HG03571 (cell line): Measurements from ENCODE around the gene IFNA14.

ENCODE experiments used
- ATAC-seq: cut with Tn5 transposase; IDR thresholded peaks from one replicate; pipeline ENCODE4 v1.9.1; 2021; ENCODE audit not compliant: unreplicated experiment

IFNA14 gene

DNA sequence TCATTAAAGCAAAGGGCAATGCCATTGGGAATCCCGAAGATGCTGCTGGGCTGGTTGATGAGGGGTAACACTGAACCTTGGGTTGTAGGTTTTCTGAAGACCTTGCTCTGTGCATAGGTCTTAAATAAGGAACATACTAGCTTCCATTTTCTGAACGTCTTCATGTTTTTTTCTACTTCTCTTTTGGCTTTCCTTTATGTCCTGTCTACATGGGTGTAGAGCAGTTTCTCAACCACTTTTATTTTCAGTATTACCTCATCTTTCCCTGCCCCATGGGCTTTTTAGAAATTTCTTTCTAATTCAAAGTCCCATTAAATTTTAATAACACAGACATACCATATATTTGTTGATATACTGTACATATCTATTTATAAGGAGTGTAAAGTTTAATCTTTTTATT, at the start of gene IFNA14:
IFNA14 (minus strand) TSS at position 95 of the 400 bp plus-strand sequence; CDS start at position 25, 70 bp downstream.
- ATAC-seq: no peak

DNA sequence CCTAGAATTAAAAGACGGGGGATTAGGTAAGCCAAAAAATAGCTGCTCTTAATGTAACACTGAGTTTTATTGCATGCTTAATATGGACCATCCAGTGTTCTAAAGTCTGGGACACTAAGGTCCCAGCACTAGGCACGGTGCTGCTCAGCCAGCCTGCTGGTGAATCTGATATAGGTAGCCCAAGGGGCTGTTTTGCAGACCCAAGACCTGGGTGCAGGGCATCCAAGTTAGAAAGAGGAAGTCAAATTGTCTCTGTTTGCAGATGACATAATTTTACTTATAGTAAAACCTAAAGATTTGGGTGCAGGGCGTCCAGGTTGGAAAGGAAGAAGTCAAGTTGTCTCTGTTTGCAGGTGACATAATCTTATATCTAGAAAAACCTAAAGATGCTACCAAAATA, 47.5 kb upstream of the IFNA14 start:
- ATAC-seq: no peak

- ATAC-seq: no peak
These were observed 46.9 kb upstream of the IFNA14 start for GRCh38 chr9:21286659-21287058.

- ATAC-seq: no peak
These were observed 46.3 kb upstream of the IFNA14 start for GRCh38 chr9:21286099-21286498.

DNA sequence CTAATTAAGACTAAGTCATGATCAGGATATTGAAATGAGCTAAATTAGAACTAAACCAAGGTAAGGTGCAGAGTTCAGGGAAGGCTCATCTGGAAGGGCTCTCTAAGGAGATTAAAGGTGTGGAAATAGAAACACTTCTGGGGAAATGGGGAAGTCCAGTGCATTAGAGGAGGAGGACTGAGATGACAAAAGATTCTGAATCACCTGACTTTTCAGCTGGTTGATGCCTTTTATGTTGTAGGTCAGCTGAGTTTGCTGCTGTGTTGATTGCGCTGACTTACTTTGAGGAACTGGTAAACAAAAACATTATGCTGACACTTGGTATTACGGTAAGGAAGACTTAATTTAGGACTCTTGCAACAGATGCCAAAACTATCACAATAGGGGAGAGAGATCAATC, 41.5 kb upstream of the IFNA14 start:
- no peak for ATAC-seq

DNA sequence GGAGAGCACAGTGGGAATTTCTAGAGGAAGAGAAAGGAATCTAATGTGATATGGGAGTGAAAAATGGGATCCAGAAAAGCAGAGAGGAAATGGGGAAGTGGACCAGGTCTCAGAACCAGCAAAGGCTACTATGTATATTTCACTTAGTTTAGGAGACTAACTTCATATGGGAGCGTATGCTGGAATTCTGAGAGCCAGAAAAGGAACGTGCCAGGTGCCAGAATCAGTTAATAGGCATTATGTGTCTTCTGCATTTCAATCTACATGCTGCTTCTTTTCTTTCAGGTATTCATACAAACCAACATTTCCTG, 28.5 kb upstream of the IFNA14 start:
- ATAC-seq: no peak

- ATAC-seq: peak; percentile 37
These were observed 27.9 kb upstream of the IFNA14 start for GRCh38 chr9:21267485-21268346.

- peak; percentile 49 for ATAC-seq
These were observed 27.1 kb upstream of the IFNA14 start for GRCh38 chr9:21266733-21267484.

- ATAC-seq: peak; percentile 35
These were observed 25.8 kb upstream of the IFNA14 start for GRCh38 chr9:21265421-21266189.

- no peak for ATAC-seq
These were observed 15.9 kb upstream of the IFNA14 start for GRCh38 chr9:21255538-21256212.

DNA sequence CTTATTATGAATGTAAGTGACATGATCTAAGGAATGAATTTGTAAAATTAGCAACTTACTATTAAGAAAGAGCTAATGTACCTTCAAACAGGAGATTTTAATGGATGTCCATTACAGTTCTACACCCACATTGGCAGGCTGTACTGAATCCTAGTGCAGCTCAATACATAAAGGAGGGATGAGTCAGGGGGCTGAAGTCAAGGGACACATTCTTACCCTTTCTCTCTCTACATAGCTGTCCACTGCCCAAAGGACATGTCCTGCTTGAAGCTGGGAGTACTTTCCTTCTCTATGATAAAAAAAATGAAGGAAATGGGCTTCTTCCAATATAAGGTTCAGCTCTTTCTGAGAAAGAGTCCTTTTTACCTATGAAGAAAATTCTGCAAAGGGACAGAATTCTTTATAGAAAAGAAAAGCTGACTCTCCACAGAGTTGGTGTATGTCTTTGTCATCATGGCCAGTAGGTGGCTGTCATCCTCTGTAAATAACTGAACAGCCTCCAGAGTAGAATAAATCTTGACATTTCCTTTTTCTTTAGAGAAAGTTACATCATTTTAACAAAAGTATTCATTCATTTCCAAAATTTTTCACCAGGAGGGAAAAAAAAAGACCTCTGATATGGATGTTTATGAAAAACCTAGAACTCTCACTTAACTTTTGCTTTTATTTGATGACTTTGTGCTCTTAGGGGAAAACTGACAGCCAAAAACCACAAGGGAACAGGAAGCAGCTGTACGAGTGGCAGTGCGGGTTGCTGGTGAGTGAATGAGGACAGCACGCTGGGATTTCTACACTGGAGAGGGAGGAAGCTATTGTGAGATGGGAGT, 13.1 kb upstream of the IFNA14 start:
- peak; percentile 60 for ATAC-seq

- no peak for ATAC-seq
These were observed 11.8 kb upstream of the IFNA14 start for GRCh38 chr9:21251638-21252037.

DNA sequence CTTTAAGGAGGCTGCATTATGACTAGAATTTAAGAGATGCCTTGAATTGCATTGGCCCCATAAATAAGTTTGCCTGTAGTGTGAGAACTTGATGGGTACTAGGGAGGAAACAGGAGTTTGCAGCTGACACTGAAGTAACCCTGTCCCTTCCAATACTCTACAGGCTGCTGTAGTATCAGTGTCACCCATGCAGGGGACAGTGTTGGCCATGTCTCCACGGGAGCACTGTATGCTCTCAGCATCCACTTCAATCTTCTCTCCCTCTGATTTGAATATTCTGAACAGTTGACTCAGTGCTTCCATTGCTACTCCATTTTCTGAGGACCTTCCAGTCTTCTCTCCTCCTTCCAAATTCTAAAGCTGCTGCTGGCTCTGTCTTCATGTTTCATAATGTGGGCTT, 11.4 kb upstream of the IFNA14 start:
- ATAC-seq: no peak

GRCh38 chr9:21244836-21245235, 5.0 kb upstream of the IFNA14 start:
- no peak for ATAC-seq

- ATAC-seq: peak; percentile 35
These were observed 3.5 kb downstream of the IFNA14 start for GRCh38 chr9:21236360-21236714.

DNA sequence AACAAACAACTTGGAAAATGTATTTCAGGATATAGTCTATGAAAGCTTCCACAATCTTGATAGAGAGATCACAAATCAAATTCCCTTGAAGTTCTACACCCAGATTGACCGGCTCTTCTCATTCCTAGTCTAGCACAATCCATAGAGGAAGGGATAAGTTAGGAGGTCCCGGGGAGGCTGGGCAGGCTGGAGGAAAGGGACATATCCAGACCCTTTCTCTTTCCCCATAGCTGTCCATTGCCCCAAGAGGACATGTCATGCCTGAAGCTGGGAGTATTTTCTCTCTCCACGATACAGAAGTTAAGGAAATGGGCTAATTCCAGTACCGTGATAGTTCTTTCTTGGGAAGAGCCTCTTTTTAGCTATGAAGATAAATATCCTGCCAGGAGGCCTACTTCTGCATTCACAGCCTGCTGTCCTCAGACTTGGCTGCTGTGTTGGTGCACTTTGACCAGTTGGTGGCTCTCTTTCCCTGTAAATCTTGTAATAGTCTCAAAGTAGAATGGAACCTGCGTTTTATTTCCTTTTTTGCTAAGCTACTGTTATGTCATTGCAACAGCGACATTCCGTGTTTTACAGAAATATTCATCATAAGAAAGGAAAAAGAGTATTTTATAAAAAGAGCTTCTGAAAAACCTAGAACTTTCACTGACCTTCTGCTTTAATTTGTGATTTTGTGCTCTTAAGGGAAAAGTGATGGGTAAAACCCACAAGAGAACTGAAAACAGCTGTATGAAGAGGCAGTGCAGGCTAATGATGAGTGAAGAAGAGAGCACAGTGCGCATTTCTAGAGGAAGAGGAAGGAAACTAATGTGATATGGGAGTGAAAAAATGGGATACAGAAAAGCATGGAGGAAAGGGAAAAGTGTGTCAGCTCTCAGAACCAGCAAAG, 4.1 kb downstream of the IFNA14 start:
- peak; percentile 79 for ATAC-seq

DNA sequence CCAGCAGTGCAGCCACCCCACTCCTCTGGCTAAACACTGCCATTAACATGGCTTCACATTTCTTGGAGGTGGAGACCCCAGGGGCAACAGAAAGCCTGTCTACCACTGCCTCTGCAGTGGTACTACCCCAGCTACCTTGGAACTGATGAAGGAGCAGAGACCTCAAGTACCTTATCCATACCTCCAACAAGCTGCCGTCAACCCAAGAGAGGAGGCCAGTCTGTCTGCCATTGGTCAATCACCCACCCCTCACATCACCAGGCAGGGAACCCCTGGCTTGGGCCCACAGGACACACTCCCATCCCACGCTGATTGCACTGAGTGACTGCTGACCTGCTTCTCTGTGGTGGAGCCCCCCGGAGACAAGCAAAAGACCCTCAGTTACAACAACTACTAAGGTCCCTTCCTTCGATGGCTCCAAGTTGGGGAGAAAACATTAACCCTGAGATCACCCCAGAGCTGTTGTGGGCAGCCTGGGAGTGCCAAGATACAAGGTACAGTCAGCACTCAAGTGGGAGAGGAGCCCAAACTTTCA, 5.6 kb downstream of the IFNA14 start:
- no peak for ATAC-seq

DNA sequence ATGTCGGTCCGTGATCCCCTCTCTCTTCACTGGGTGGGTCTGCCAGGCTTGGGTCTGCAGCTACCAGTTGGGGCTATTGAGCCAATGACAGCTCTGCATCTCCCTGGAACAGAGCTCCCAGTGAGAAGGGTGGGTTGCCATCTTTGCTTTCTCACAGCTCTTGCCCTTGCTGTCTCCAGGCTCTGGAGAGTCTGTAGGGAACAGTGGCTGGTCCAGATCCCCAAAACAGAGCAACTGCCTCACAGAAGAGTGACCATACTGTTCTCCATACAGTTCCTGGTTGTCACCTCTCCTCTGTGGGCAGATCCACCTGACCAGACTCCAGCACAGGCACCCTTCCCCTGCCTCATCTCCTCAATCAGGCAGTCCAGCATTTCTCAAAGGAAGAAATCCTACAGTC, 6.5 kb downstream of the IFNA14 start:
- no peak for ATAC-seq

GRCh38 chr9:21228122-21228521, 11.7 kb downstream of the IFNA14 start, which contains the start of gene IFNA17:
Gene IFNA17, minus strand, starts transcription at chr9:21228222. Its CDS starts 49 bp downstream, at chr9:21228173.
- no peak for ATAC-seq
